HL-60 (cell line): ENCODE data around the gene TAF1C.

Experiments used
- GABPA ChIP-seq: IDR thresholded peaks from 2 replicates; pipeline ENCODE4 v1.6.1; 2012; ENCODE audit warnings: low read depth
- POLR2AphosphoS5 ChIP-seq: IDR thresholded peaks from 2 replicates; pipeline ENCODE4 v1.6.1; 2012; ENCODE audit warnings: low read depth
- SPI1 ChIP-seq: IDR thresholded peaks from 2 replicates; pipeline ENCODE4 v1.6.1; 2012; ENCODE audit warnings: low read depth, mild to moderate bottlenecking, borderline replicate concordance
- TF ChIP-seq, protein P1 (sequence below): IDR thresholded peaks from one replicate; pipeline ENCODE4 v1.5.1; 2011; ENCODE audit warnings: low read length, control low read depth, inconsistent platforms; ENCODE audit not compliant: insufficient read depth
- TF ChIP-seq, protein P2 (sequence below): IDR thresholded peaks from 2 replicates; pipeline ENCODE4 v1.6.1; 2012; ENCODE audit warnings: low read depth; ENCODE audit not compliant: insufficient replicate concordance

DNA sequence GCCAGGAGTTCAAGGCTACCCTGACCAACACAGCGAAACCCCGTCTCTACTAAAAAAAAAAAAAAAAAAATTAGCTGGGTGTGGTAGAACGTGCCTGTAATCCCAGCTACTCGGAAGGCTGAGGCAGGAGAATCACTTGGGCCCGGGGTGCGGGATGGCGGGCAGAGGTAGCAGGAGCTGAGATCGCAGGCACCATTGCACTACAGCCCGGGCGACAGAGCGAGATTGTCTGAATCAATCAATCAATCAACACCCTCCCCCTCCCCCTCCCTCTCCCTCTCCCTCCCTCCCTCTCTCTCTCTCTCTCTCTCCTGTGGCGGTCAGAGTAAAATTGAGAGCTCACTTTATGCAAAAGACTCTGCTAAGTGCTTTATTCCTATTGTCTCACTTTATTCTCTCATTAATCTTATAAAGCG, 43.1 kb downstream of the TAF1C start:
- TF ChIP-seq, protein P1, sequence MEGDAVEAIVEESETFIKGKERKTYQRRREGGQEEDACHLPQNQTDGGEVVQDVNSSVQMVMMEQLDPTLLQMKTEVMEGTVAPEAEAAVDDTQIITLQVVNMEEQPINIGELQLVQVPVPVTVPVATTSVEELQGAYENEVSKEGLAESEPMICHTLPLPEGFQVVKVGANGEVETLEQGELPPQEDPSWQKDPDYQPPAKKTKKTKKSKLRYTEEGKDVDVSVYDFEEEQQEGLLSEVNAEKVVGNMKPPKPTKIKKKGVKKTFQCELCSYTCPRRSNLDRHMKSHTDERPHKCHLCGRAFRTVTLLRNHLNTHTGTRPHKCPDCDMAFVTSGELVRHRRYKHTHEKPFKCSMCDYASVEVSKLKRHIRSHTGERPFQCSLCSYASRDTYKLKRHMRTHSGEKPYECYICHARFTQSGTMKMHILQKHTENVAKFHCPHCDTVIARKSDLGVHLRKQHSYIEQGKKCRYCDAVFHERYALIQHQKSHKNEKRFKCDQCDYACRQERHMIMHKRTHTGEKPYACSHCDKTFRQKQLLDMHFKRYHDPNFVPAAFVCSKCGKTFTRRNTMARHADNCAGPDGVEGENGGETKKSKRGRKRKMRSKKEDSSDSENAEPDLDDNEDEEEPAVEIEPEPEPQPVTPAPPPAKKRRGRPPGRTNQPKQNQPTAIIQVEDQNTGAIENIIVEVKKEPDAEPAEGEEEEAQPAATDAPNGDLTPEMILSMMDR = no peak
- TF ChIP-seq, protein P2, sequence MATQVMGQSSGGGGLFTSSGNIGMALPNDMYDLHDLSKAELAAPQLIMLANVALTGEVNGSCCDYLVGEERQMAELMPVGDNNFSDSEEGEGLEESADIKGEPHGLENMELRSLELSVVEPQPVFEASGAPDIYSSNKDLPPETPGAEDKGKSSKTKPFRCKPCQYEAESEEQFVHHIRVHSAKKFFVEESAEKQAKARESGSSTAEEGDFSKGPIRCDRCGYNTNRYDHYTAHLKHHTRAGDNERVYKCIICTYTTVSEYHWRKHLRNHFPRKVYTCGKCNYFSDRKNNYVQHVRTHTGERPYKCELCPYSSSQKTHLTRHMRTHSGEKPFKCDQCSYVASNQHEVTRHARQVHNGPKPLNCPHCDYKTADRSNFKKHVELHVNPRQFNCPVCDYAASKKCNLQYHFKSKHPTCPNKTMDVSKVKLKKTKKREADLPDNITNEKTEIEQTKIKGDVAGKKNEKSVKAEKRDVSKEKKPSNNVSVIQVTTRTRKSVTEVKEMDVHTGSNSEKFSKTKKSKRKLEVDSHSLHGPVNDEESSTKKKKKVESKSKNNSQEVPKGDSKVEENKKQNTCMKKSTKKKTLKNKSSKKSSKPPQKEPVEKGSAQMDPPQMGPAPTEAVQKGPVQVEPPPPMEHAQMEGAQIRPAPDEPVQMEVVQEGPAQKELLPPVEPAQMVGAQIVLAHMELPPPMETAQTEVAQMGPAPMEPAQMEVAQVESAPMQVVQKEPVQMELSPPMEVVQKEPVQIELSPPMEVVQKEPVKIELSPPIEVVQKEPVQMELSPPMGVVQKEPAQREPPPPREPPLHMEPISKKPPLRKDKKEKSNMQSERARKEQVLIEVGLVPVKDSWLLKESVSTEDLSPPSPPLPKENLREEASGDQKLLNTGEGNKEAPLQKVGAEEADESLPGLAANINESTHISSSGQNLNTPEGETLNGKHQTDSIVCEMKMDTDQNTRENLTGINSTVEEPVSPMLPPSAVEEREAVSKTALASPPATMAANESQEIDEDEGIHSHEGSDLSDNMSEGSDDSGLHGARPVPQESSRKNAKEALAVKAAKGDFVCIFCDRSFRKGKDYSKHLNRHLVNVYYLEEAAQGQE = no peak
- TF ChIP-seq POLR2AphosphoS5 (no peak), GABPA (no peak), SPI1 (no peak)
